HCT116 (cell line): ENCODE data around the gene LRRN4CL. TPM values are rescaled to one million over a fixed set of nuclear protein-coding genes. Genes with fewer than 3 reads are reported as not detected.
A peak's percentile ranks its signal among the peaks of the same experiment; 100 is the strongest.

Experiments
- ATAC-seq: fragments of 200-7000 bp; cut with Tn5 transposase; 2 replicates; pipeline ENCODE4 v1.9.1; 2020; ENCODE audit warnings: mild to moderate bottlenecking, moderate library complexity
- BruUV-seq: library from RNA; stranded (reverse); fragments of 400-500 nt; replicated peaks from 2 replicates; lab custom pipeline; 2021; lab: Mats Ljungman, UMichigan
- CTCF ChIA-PET: fragments of 300-600 bp; sonication (Branson Sonifier 250); formaldehyde crosslinking; loops from one replicate; lab custom pipeline; 2021; ENCODE audit warnings: antibody characterized with exemption; lab: Charles Lee
- POLR2A ChIA-PET: fragments of 300-600, 350-600 bp; sonication (Branson Sonifier 250); formaldehyde crosslinking; loops from one replicate; lab custom pipeline; 2021; ENCODE audit warnings: antibody characterized with exemption; lab: Charles Lee
- RAD21 ChIA-PET, 2 experiments: fragments of 300-600 bp; sonication (Branson Sonifier 250); formaldehyde crosslinking; loops; one replicate each; lab custom pipeline; 2023; ENCODE audit warnings: low total read pairs in 2 of 2; ENCODE audit not compliant: uncharacterized antibody in 2 of 2, unreplicated experiment in 2 of 2, low non-redundant PET in 1 of 2; lab: Charles Lee
- DNase-seq: peaks from one replicate; pipeline ENCODE4 v3.0.0-alpha.2; 2010; ENCODE audit warnings: low read depth, low spot score
- H2AFZ ChIP-seq: fragments of 200-600 bp; shearing (Covaris generic), sonication (generic); 2 replicates; pipeline ENCODE4 v1.6.1; 2017; ENCODE audit warnings: low read depth, mixed run types, mixed read lengths, antibody characterized with exemption, low read length; ENCODE audit not compliant: poor library complexity, severe bottlenecking
- H3K27ac ChIP-seq: 2 replicates; pipeline ENCODE4 v1.5.1; 2012; ENCODE audit warnings: low read depth, low read length
- H3K27me3 ChIP-seq: fragments of 200-600 bp; sonication (generic); 2 replicates; pipeline ENCODE4 v1.6.1; 2016; ENCODE audit warnings: mixed run types, low read length, mixed read lengths; ENCODE audit not compliant: insufficient read depth
- H3K36me3 ChIP-seq, 2 experiments: fragments of 200-500 bp in 1 of 2; fragments of 200-600 bp in 1 of 2; sonication (Bioruptor generic) in 1 of 2; sonication (generic) in 1 of 2; 2 replicates each; pipeline versions ENCODE4 v1.5.1 to v1.6.1; 2014 to 2016; ENCODE audit warnings: low read length in 2 of 2, inconsistent platforms in 1 of 2, mixed read lengths in 1 of 2, mixed run types in 1 of 2; ENCODE audit not compliant: insufficient read depth in 2 of 2, control insufficient read depth in 1 of 2
- H3K4me1 ChIP-seq, 2 experiments: fragments of 200-600 bp in 1 of 2; sonication (generic) in 1 of 2; 2 replicates each; pipeline versions ENCODE4 v1.5.1 to v1.6.1; 2012 to 2017; ENCODE audit warnings: low read length in 2 of 2, inconsistent platforms in 1 of 2, mild to moderate bottlenecking in 1 of 2, mixed read lengths in 1 of 2, mixed run types in 1 of 2, moderate library complexity in 1 of 2; ENCODE audit not compliant: insufficient read depth in 2 of 2, control insufficient read depth in 1 of 2
- H3K4me2 ChIP-seq: fragments of 200-600 bp; sonication (generic); 2 replicates; pipeline ENCODE4 v1.6.1; 2017; ENCODE audit warnings: mixed run types, low read length, mixed read lengths
- H3K4me3 ChIP-seq, 2 experiments: fragments of 200-600 bp in 1 of 2; sonication (generic) in 1 of 2; replicated peaks in 1 of 2; 2 replicates each; pipeline ENCODE4 v1.5.1; 2011 to 2016; ENCODE audit warnings: low read length in 2 of 2, control low read depth in 1 of 2, low read depth in 1 of 2, mild to moderate bottlenecking in 1 of 2, mixed read lengths in 1 of 2, mixed run types in 1 of 2
- H3K79me2 ChIP-seq: fragments of 200-600 bp; sonication (generic); 2 replicates; pipeline ENCODE4 v1.6.1; 2017; ENCODE audit warnings: mild to moderate bottlenecking, mixed run types, low read length, moderate library complexity, mixed read lengths; ENCODE audit not compliant: insufficient read depth
- H3K9ac ChIP-seq: fragments of 200-600 bp; sonication (generic); 2 replicates; pipeline ENCODE4 v1.6.1; 2016; ENCODE audit warnings: low read length, mixed read lengths
- H3K9me2 ChIP-seq: fragments of 200-600 bp; sonication (generic), shearing (Covaris generic); 2 replicates; pipeline ENCODE4 v1.6.1; 2017; ENCODE audit warnings: mixed run types, mild to moderate bottlenecking, moderate library complexity; ENCODE audit not compliant: insufficient read depth
- H3K9me3 ChIP-seq, 2 experiments: fragments of 200-500 bp in 1 of 2; fragments of 200-600 bp in 1 of 2; sonication (Bioruptor generic) in 1 of 2; sonication (generic) in 1 of 2; 2 replicates each; pipeline ENCODE4 v1.6.1; 2014 to 2017; ENCODE audit warnings: low read length in 2 of 2, mixed read lengths in 2 of 2, inconsistent platforms in 1 of 2, low read depth in 1 of 2, mild to moderate bottlenecking in 1 of 2, mixed run types in 1 of 2, moderate library complexity in 1 of 2; ENCODE audit not compliant: control insufficient read depth in 1 of 2, insufficient read depth in 1 of 2
- H4K20me1 ChIP-seq: fragments of 200-600 bp; sonication (generic), shearing (Covaris generic); 2 replicates; pipeline ENCODE4 v1.6.1; 2017; ENCODE audit warnings: mixed run types, mild to moderate bottlenecking, moderate library complexity; ENCODE audit not compliant: insufficient read depth
- CBX3 ChIP-seq: IDR thresholded peaks from 2 replicates; pipeline ENCODE4 v1.6.1; 2012; ENCODE audit warnings: low read depth
- CEBPB ChIP-seq: IDR thresholded peaks from 2 replicates; pipeline ENCODE4 v1.6.1; 2012; ENCODE audit warnings: low read depth
- EGR1 ChIP-seq: IDR thresholded peaks from 2 replicates; pipeline ENCODE4 v1.6.1; 2012; ENCODE audit warnings: low read depth
- ELF1 ChIP-seq: IDR thresholded peaks from 2 replicates; pipeline ENCODE4 v1.6.1; 2012; ENCODE audit warnings: low read depth, borderline replicate concordance
- EZH2phosphoT487 ChIP-seq: fragments of 200-600 bp; IDR thresholded peaks from 2 replicates; pipeline ENCODE4 v1.6.1; 2018; ENCODE audit warnings: antibody characterized with exemption, borderline replicate concordance
- MAX ChIP-seq: IDR thresholded peaks from 2 replicates; pipeline ENCODE4 v1.6.1; 2012
- POLR2A ChIP-seq: IDR thresholded peaks from 2 replicates; pipeline ENCODE4 v1.7.0; 2011; ENCODE audit warnings: borderline replicate concordance; ENCODE audit not compliant: insufficient read depth, insufficient read length; ENCODE audit errors: extremely low read depth
- POLR2AphosphoS5 ChIP-seq: IDR thresholded peaks from 2 replicates; pipeline ENCODE4 v1.6.1; 2011; ENCODE audit warnings: mild to moderate bottlenecking, low read depth, low read length, moderate library complexity
- RAD21 ChIP-seq: IDR thresholded peaks from 2 replicates; pipeline ENCODE4 v1.6.1; 2012; ENCODE audit warnings: low read depth, mild to moderate bottlenecking
- REST ChIP-seq: IDR thresholded peaks from 2 replicates; pipeline ENCODE4 v1.6.1; 2012; ENCODE audit warnings: low read depth
- SP1 ChIP-seq: IDR thresholded peaks from 2 replicates; pipeline ENCODE4 v1.6.1; 2012; ENCODE audit warnings: low read depth
- SRF ChIP-seq: IDR thresholded peaks from 2 replicates; pipeline ENCODE4 v1.6.1; 2012; ENCODE audit warnings: low read depth
- YY1 ChIP-seq: IDR thresholded peaks from 2 replicates; pipeline ENCODE4 v1.6.1; 2011; ENCODE audit warnings: low read length, low read depth, moderate library complexity, mild to moderate bottlenecking; ENCODE audit not compliant: insufficient replicate concordance; ENCODE audit errors: extremely low read depth
- ZBTB33 ChIP-seq: IDR thresholded peaks from 2 replicates; pipeline ENCODE4 v1.6.1; 2011; ENCODE audit warnings: mild to moderate bottlenecking, low read length, moderate library complexity; ENCODE audit not compliant: insufficient replicate concordance; ENCODE audit errors: extremely low read depth
- ZNF274 ChIP-seq: fragments of 200-500 bp; sonication (Bioruptor generic); IDR thresholded peaks from 2 replicates; pipeline ENCODE4 v1.6.1; 2014; ENCODE audit warnings: mild to moderate bottlenecking, low read depth, low read length, inconsistent platforms
- intact Hi-C: fragments of 100-400 bp; cut with micrococcal nuclease; formaldehyde crosslinking; loops from 2 replicates; pipeline ENCODE4 v1.10.0; 2022
- total RNA-seq: library from RNA; stranded (reverse); gene quantifications from one replicate; pipeline ENCODE4 v1.2.1, GENCODE V29; 2021; ENCODE audit not compliant: unreplicated experiment

LRRN4CL gene
- total RNA-seq, 1 experiment from 2014 or later: 0.71 TPM

GRCh38 chr11:62728171-62728988, 39.0 kb upstream of the LRRN4CL start, which contains the start of gene TTC9C (continued):
- TF ChIP-seq POLR2A: peak; percentile 84
- TF ChIP-seq CBX3: no peak
- TF ChIP-seq MAX: no peak
- peak; percentile 88 for TF ChIP-seq POLR2AphosphoS5
- no peak for TF ChIP-seq ZNF274

- peak; percentile 68 for ATAC-seq
- Histone ChIP-seq H3K4me1 (peaks cover 14 to 25% of the 10 kb centered on the region in 2 experiments), H2AFZ (peak overlapping the region; percentile 95), H3K9me3 (no peaks in the 10 kb centered on the region), H3K4me2 (peak overlapping the region; percentile 100), H4K20me1 (peaks cover 8% of the 10 kb centered on the region; the same call in 1 of the 2 replicates), H3K27me3 (no peaks in the 10 kb centered on the region), H3K36me3 (peaks cover 18 to 26% of the 10 kb centered on the region in 2 experiments), H3K9ac (peak overlapping the region; percentile 93), H3K4me3 (peak overlapping the region; percentile 98 to 100)
- CTCF ChIA-PET: interaction anchor here (0.9 to 2.5 kb wide), 10 partner anchors 22 to 333 kb away, joined by 3 to 10 read pairs (median 4); partner anchors contain the start of genes TAF6L, TMEM179B, TUT1 and ZBTB3
- intact Hi-C loops: loop anchor here (2.0 to 5.0 kb wide), 2 partner anchors 34 to 113 kb away; partner anchors contain the start of gene POLR2G
- POLR2A ChIA-PET: interaction anchor here (0.8 to 4.3 kb wide), 21 partner anchors 18 to 154 kb away, joined by 3 to 59 read pairs (median 4); partner anchors contain the start of genes C11orf98, CSKMT, EEF1G and LBHD1
- BruUV-seq: no TSS peak
- RAD21 ChIA-PET: no interaction called here
- no peak for TF ChIP-seq REST
- TF ChIP-seq ELF1: no peak
- no peak for TF ChIP-seq RAD21
- no peak; the same call in 1 of the 2 replicates for TF ChIP-seq CEBPB
- no peak for TF ChIP-seq EZH2phosphoT487
- no peak for TF ChIP-seq ZBTB33
- TF ChIP-seq SP1: peak; percentile 81
- peak; percentile 1 for TF ChIP-seq YY1
- no peak for TF ChIP-seq POLR2A
- TF ChIP-seq EGR1: no peak
- TF ChIP-seq SRF: no peak
- TF ChIP-seq, all 23 proteins: peak for 2
- no peaks in the 10 kb centered on the region for H3K9me2 ChIP-seq
- DNase-seq: peak; percentile 98
- H3K79me2 ChIP-seq: peaks cover 73% of the 10 kb centered on the region
- H3K27ac ChIP-seq: peak overlapping the region; percentile 96
These were observed 38.5 kb upstream of the LRRN4CL start for GRCh38 chr11:62727872-62728170.
